GM18526 (cell line): ENCODE measurements around the gene SNX3.

Experiments
- POLR2A ChIP-seq: IDR thresholded peaks from 3 replicates; pipeline ENCODE4 v1.6.1; 2011; ENCODE audit not compliant: insufficient read length; ENCODE audit errors: extremely low read depth

Gene SNX3

DNA sequence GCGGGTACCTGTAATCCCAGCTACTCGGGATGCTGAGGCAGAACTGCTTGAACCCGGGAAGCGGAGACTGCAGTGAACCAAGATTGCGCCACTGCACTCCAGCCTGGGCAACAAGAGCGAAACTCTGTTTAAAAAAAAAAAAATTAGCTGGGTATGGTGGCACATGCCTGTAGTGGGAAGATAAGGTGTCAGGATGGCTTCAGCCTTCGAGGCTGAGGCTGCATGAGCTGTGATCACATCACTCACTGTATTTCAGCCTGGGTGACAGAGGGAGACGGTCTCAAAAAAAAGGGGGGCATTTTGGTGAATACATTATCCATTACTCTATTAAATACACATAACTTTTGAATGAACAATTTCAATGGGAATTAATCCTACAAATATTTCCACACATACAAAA, 32.4 kb downstream of the SNX3 start:
- no peak for TF ChIP-seq POLR2A

DNA sequence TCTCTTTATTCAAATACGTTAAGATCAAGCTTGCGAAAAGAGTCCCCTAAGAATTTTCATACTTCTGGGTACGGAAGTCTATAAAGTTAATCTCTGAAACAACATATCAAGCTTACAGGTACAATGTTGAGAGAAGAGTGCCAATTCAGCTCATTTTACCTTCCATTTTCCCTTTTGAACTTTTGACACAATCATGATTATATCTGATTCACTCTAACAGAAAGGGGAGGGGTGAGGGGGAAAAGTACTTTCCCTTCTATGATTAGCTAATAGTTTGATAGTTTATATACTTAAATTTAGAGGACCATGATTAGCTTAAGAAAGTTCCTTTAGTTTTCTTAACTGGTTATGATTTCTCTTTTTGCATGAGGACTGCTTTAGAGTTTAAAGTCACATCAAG, 33.5 kb downstream of the SNX3 start:
- no peak for TF ChIP-seq POLR2A

DNA sequence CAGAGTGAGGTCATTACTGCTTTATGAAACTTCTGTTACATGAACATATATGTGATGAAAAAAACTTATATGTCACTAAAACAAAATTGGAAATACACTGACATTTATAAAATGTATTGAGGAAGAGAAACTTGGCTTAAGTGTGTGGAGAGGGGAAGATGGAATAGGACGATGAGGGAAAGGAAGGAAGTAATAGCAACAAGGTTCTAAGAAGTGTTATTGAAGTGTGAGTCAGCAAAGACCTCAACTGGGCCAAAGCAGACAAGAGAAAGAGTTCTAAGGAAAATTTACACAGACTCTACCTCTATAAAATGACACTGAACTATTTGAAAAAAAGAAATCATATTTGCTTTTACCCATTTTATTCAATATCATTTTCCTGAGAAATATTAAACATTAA, 38.3 kb downstream of the SNX3 start:
- TF ChIP-seq POLR2A, result no peak

DNA sequence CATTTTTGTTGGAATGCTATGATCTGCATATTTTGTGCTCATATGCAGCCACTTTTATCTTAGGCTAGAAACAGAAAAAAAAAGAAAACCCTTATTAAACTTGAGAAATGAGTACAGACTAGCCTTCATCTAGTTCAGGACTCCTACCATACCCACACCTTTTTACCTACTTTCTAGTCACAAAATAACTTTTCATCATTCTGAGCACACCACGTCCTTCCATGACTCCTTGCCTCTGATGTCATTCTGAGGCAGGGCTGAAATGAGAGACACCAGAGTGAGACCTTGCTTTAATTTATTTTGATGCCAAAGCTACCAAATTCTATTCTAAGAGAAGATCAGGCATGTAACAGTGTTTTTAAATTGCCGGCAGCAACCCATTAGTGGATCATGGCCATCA, 38.8 kb downstream of the SNX3 start:
- no peak for TF ChIP-seq POLR2A

DNA sequence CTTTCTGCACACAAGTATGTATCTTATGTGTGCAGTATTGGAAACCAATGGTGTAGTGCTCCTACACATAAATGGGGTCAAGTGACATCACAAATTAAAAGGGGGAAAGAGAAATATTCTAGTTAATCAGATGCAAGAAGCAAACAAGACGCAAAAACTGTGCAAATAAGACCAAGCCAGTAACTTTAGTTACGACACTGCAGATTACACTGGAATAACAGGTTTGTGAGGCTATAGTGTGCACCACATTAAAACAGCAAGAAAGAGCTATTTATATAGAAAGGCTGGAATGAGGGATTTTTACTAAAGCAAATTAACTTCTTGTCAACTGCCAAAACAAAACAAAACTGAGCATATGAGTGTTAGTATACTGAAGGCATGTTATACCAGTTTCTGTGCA, 49.2 kb downstream of the SNX3 start:
- TF ChIP-seq POLR2A, result no peak

DNA sequence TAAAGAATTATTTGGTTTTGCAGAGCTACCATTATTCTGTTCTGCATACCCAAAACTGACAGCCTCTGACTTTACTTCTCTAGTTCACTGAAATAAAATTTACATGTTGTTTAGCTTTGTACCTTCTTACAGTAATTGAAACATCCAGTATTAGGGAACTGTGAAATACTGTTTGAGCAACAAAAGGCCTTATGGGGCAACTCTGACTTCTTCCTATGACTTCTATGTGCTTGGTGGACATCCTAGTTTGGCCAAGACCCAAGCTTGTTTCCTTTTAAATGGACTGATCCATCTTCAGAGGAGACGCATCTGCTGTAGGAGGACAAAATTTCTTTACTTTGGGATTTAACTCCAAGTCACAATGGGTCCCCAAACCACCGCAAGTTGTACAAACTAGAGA, 50.3 kb downstream of the SNX3 start:
- TF ChIP-seq POLR2A, result no peak

DNA sequence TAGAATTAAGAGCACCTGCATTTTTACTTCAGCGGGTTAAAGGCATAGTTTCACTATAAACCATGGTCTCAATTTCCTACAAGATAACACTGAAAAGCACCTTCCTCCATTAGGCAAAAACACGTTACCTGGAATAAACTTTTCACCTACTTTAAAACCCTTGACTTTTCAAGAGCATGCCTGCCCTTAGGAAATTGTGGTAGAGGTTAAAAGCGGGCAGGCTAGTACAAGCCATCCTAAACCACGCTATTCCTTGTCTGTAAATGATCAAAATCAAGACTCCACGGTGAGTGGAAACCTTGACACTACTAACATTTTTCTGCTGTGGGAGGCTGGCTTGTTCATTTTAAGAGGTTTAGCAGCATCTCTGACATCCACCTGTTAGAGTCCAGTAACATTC, 51.1 kb downstream of the SNX3 start:
- no peak for TF ChIP-seq POLR2A

DNA sequence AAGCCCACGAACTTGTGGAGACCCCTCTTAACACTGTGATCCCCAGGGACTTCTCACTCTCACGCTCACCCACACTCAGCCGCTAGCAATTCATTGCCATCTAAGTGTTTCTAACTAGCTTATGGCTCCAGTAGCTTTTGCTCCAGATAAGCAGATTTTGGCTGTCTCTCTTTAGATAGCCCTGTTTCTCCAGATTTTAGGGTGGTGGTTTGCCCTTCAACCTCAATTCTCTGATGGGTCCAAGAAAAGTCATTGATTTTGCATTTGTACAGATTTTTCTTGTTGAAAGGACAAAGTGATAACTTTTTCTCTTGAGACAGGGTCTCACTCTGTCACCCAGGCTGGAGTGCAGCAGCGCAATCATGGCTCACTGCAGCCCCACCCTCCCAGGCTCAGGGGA, 53.8 kb downstream of the SNX3 start:
- no peak for TF ChIP-seq POLR2A

DNA sequence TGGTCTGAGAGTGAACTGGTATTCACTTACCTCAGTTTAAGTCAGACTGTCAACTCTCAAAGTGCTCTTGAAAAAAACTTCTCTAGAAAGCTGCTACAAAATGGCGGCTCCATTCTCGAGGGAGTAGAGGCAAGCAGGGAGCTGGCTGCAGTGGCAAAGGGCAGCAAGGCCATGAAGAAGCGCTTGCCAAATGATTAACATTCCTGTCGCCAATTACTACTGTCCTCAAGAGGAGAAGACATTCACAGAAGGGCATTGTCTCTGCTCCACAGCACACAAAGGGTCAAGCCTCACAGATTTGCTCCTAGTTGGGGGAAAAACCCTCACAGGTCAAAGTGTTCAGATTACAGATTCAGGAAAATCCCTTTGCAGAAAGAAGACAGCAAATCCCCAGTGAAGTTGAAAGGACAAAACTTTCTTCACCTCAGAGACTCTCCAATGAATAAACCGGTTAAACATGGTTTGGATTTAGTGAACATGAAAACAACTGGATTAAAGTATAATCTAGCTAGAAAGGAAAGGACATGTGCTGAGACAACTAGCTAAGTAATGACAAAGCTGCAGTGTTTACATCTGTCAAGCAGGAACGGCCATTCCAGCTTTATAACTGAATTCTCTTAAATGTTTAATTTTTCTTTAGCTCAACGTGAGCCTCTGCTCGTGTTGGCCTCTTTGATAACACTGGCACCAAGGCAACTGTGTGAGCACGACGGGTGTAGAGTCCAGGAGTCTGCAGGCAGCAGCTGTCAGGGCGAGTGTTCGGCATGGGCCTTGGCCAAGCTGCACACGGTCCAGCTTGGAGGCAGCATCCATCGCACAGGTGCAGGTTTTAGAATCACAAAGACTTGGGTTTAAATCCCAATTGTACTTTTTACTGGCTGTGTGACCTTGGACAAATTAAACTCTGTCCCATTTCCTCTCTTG, 57.4 kb downstream of the SNX3 start:
- no peak for TF ChIP-seq POLR2A

DNA sequence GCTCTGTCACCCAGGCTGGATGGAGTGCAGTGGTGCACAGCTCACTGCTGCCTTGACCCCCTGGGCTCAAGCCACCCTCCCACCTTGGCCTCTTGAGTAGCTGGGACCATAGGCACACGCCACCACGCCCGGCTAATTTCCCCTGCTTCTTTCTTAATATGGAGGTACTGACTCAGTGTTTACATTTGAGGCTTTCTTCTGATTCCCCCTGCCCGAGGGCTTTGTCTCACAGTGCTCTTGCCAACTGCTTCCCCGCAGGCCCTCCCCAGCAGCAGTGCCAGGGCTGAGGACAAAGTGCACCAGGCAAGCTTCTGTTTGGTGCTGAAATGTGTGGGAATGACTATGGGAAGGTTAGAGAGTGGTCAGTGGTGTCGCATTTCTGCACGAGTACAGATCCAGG, 60.2 kb downstream of the SNX3 start:
- no peak for TF ChIP-seq POLR2A

DNA sequence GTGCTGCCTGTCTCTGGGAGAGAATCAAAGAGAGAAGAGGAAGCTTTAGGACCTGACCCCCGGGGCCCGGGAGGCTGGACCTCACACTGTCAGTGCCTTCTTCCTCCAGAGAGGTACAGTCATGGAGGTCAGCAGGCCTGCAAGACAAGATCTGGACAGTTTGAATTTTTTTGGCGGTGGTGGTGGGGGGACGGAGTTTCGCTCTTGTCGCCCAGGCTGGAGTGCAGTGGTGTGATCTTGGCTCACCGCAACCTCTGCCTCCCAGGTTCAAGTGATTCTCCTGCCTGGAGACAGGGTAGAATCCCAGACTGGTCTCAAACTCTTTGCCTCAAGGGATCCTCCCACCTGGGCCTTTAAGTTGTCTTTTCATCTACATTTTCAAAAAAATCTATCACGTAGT, 60.7 kb downstream of the SNX3 start:
- no peak for TF ChIP-seq POLR2A

DNA sequence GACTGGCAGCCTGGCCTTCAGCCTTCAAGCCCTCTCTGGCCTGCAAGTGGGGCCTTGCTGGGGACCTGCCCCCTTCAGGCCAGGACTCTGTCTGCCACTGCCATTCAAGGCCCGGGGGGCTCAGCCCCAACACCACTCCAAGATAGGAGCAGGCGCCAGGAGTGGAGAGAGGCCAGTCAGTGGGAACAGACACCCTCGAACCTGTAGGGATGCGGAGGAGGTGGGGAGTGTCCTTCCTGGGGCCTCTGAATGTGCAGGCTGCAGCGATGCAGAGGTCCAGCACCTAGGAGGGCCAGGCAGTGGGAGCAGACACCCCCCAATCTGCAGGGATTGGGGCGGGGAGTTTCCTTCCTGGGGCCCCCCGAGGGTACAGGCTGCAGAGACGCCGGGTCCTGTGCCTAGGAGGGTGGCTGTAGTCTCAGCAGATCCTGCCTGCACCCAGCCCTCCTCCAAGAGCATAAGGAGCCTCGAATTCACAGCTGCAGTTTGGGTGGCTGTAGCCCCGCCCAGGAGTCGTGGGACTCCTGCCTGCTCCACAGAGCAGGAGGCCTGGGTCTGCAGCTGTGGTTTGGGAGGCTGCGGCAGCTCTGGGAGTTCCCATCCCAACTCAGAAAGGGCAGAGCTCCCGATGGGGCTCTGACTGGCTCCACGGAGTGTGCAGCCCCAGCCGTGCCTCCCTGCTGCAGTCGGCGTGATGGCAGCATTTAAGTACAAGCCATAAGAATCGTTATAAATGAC, 61.9 kb downstream of the SNX3 start:
- TF ChIP-seq POLR2A, result no peak

DNA sequence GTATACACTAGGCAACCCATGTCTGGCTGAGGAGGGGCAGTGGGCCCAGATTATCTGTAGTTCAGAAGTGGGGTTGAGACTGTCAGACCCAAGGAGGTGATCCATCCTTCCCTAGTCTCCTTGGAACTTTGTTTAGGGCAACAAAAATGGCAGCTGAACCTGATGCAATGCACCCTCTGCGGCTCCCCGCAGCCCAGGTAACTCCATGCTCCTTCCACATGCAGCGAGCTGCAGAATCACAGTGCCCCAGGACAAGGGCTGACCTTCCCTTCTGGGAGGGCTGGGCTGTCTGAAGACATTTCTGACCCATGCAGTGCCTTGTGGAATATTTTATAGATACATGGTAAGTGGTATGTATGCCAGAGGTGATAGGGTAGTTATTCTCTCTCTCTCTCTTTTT, 65.6 kb downstream of the SNX3 start:
- TF ChIP-seq POLR2A, result no peak

DNA sequence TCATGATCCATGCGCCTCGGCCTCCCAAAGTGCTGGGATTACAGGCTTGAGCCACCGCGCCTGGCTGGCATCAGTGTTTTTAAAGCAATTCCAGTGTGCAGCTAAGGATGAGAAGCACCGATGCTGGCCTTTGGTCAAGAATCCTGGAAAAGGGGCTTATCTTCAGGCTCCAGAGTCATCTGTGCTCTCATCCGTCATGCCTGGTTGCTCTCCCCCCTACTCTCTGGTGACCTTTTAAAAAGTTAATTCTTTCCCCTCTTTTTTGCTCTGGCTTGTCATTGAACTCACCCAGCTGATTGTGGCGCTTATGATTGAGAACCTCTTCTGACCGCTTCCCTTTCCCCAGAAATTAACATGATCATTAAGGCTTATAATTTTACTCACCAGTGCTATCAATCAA, 66.3 kb downstream of the SNX3 start:
- TF ChIP-seq POLR2A, result no peak

DNA sequence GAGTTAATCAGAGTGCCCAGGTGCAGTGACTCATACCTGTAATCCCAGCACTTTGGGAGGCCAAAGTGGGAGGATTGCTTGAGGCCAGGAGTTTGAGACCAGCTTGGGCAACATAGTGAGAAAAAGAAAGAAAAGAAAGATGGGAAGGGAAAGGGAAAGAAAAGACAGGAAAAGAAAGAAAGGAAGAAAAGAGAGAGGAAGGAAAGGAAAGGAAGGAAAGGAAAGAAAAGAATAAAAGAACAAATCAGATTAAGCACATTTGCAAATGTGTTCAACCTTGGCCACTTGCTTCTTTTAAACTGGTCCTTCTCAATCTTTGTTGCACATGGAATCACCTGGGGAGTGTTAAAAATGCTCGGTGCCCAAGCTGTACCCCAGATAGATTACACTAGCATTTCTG, 67.0 kb downstream of the SNX3 start:
- no peak for TF ChIP-seq POLR2A

DNA sequence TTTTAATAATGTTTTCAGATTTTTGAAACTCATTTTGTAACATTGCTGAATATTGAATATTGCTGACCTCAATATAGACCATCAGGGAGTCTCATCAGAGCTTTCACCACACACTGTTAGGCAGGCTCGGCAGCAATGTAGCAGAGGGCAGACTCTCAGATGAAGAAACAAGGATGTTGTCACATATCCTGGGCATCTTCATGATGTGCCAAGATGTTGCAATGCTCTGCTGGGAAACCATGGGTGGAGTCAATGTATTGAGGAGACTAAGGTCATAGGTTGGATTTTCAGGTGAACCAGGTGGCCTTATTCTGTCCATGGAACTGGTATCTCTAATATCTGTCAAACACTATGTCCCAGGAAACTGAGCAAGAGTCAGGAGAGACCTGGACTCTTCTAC, 67.7 kb downstream of the SNX3 start:
- no peak for TF ChIP-seq POLR2A

DNA sequence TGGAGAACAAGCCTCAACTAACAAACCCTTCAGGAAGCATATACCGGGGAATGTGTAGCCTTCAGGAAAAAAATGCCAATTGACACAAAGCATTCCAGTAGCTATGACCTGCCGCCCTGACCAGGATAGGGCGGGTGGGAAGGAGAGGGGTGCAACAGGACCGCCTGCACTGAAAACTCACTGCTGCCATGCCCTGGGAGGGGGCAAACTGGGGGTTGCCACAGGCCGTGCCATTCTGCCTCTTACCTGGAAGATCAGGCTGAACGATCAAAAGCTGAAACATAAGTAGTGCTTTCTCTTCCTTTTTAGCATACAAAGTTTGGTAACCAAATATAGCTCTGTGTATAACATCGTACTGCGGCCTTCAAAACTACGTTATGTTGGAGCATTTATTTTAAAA, 73.3 kb downstream of the SNX3 start:
- no peak for TF ChIP-seq POLR2A

DNA sequence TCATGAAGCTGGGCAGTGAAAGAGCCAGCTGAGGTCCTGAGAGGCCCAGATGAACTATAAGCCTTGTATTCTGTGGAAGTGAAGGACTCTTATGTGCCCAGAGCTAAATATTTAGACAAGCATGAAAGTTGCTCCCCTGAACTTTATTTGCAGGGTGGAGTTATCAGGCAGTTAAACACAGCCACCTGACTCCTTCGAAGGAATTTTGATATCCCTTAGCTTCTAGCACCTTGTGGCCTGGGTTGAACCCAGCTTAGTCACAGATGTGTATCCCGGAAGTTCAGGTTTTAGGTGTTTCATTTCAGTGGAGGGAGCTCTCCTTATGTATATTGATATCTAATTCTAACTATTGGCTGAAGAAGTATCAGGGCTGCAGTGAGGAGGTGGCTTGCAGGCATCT, 74.6 kb downstream of the SNX3 start:
- no peak for TF ChIP-seq POLR2A
